CD1c-positive myeloid dendritic cell (primary cell): ENCODE measurements around the gene RPA1.

ENCODE experiments used
- DNase-seq: peaks from one replicate; pipeline ENCODE4 v3.0.0-alpha.2; 2016; ENCODE audit errors: extremely low spot score

Gene RPA1

DNA sequence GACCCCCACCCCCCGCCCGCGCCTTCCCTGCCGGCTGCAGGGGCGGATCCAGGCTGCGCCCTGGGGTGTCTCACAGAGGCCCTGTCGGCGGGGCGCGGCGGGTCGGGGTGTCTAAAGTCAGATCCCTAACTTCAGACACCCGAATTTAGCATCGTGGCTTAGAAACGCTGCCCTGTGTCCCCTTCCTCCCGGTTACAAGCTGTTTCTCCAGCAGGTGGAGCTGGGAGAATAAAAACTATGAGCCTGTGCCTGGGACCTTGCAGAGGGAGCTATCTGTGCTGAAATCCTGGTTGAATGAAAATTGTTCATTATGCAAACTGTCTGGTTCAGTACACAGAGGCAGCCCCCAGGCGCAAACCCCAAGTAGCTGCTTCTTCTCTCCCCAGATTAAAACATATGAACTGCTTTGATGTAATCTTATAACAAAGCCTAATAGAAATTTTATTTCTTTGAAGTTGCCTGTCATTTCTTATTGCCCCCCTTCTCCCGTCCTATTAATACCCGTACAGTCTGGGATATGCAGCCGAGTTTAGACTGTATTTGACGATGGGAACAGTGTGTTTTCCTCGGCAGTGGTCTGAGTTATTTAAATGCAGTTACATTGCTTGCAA, 79.0 kb downstream of the RPA1 start:
- peak; percentile 42 for DNase-seq

DNA sequence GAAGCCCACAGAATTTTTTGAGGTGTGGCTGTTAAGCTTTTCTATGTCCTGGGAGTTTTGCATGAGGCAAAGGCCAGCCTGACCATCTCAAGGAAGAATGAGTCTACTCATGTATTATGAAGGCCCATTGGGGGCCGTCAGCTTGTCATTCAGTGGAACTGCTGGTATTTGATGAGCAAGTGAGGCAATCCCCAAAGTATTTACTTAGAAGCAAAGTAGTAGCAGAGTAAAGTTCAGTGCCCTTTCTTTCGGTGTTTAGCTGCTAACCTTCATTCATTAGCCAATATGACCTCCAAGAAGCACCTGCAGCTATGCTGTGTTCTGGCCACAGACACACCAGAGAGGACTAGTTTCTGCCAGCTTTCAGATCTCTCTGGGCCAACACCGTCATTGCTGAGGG, 80.2 kb downstream of the RPA1 start:
- DNase-seq = no peak

DNA sequence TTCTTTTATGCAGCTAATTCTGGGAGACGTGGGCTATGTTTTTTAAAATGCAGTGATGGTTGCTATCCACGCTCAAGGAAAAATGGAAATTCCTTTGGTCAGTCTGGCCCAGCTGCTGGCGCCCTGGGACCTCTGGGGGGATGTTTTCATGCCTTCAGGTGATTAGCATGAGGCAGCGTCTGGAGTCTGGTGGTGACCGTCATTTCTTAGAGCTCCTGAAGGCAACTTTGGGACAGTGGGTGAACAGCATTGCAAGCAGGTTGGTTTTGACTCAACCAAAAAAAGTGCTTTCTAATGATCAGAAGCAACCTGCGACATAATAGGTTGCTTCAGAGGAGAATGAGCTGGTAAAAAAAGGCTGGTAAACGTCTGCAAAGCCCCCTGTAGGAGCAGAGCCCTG, 82.3 kb downstream of the RPA1 start:
- DNase-seq = no peak

DNA sequence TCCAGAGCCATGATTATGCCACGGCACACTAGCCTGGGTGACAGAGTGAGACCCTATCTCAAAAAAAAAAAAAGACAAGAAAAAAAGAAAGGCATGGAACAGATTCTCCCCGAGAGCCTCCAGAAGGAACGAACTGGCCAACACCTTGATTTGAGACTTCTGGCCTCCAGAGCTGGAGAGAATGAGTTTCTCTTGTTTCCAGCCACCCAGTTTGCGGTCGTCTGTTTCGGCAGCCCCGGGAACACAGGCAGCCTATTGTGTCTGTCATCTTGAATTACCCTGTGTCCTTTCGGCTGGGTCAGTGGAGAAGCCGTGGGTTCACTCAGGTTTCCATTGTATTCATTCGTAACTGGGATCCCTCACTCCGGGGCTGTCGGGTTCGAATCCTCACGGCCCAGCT, 83.9 kb downstream of the RPA1 start:
- no peak for DNase-seq

DNA sequence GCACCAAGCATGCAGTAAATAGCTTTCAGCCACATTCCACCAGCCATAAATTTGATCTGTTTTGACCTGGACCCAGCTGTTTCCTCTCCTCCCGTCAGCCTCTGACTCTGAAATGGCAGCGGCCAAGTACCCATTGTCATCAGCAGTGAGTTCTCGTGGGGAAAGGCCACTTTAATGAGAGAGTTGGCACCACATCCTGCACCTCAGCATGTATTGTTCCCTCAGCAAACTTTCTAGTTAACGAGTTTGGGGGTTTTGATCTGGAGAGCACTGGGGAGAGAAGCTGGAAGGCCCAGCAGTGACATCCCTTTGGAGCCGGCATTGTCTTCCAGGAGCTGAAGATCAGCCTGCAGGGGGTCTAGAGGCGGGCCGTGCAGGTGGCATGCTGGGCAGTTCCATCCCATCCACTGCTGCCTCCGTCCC, 84.9 kb downstream of the RPA1 start:
- no peak for DNase-seq

DNA sequence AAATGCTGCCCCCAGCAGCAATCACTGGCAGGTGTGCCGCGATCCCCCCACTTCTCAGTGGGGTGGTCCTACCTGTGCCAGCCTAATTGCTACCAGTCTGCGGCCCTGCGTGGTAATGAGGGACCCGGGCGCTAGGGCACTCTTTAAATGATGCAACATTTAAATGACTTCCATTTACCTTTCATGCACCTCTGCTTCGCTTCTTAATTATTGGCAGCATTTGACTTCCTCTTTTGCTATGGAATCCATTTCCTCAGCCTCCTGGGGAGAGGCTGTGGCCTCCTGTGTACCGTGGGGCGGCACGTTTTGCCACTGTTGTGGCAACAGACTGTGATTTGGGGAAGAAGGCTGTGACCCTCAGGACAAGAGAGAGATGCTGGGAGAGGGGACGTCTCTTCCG, 86.1 kb downstream of the RPA1 start:
- DNase-seq = peak; percentile 24

DNA sequence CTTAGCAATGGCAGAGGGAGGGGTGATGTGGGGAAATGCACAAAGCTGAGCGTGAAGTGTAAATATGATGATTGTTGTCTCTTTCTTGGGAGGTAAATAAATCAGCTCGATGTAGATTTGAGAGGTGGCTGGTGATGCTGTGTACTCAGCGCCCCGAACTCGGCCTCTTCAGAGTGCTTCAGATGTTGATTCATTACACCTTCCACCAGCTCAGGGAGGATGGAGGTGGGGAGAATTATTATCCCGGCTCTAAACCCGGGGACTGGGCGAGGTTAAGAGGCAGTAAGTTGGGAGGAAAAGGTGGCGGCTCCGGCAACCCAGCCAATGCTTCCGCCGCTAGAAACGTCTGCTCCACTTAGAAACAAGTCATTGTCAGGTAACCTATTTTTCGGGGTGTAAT, 86.5 kb downstream of the RPA1 start:
- DNase-seq = no peak

DNA sequence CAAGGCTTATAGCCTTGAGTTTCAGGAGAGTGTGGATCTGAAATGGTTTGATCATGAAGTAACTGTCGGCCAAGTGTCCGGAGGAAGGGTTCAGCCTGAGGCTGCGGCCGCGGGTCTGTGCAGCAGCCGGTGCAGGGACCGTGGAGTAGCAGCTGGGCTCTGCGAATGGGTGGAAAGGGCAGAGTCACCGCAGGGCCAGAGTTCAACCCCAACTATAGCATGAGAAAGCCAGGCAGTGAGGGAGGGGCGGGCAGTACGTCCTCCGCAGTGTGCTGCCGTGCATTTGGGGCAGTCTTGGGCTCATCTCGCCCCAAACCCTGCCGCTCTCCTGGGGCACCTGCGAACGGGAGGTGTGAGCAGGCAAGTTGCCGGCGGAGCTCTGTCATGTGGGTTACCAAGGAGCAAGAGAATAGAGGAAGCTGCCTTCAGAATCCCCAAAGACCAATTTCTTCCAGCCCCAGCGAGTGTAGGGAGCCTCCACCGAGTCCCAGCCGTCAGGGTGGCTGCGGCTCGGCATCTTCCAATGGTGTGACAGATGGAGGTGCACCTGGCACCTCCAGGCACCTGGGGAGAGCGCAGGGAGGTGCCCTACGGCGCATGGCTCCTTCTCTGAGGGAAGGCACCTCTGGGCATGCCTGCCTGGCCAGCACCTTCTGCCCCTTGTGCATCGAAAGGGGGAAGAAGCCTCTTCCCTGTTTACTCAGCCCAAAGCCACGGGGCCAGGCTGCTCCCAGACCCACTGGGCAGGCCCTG, 87.3 kb downstream of the RPA1 start:
- no peak for DNase-seq

DNA sequence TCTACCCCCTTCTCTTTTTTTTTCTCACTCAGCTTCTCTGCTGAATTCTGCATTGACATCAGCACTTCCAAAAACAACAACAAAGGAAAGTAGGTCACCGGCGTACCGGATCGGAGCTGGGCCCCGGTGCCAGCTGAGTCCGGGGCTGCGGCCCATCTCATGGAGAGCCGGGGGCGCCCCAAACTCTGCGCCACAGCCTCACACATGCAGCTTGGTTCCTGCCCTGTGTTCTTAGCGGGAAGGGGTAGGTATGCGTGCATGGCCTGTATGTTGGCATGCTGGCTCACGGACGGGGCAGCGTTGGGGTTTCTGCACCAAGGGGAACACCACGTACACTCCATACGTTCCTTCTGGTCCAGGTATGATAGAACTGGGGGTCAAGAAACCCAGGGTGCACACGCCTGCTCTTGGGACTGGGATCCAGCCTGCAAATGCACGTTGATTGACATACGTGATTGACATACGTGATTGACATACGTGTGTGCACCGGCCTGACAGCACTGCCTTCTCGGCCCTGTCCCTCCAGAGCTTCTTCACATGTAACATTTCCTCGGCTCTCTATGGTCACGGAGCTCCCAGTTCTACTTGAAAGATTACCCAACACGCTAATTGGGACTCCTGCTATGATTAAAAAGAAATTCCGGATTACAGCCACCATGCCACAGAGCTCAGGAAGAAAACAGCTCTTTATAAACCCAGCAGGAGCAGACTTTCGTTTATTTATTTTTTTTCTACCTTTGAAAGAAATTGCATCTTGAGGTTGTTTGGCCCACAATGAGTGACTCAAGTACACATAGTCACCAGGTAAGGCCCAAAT, 88.7 kb downstream of the RPA1 start:
- DNase-seq = no peak

DNA sequence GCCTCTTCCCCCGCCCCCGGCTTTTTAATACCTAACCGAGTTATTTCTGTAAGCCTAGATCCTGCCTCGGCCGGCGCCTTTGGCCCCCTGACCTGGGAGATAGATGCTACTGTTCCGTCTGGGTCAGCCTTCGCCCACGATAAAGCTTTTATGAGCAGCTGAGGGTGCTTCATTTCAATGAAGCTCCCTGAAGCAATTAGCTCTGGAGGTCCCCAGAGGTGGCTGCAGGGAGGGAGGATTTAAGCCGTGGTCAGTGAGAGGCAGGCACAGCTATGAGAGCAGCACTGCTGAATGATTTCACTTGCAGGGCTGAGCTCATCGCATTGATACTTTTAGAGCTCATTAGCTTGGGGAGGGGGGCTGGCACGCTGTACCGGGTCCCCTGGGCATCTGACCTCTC, 89.4 kb downstream of the RPA1 start:
- DNase-seq = no peak

DNA sequence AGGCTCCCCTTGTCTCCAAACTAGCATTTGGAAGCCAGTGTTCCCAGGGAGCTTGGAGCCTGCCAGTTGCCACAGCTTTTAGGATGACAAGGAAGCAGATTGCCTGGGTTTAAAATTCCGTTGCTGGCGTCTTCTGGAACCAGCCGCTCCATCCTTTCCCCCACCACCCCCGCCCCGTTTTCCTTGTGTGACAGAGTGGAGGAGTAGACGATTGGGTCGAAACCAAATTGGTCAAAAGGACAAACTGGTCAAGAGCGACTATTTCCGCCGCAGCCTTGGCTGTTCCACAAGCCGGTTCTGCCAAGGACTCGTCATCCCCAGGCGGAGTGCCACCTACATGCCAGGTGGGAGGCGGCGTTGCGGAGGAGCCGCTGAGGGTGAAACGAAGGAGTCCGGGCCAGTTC, 91.1 kb downstream of the RPA1 start:
- no peak for DNase-seq

DNA sequence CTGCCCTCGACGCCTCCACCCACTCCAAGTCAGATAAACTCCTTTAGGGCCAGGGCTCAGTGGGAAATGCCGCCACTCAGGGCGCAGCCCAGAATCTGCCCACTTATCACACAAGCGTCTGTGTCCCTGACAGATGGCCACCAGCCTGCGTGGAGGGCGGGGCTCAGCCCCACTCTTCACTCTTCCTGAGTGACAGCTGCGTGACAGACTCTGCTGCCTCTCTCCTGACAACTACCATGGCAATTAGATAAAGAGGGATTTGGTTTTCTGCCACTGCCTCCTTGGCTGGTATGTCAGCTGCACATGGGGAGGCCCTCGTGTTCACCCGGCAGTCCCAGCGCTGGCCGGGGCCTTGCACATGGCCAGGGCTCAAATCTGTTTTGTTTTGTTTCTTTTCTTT, 99.2 kb downstream of the RPA1 start:
- no peak for DNase-seq

DNA sequence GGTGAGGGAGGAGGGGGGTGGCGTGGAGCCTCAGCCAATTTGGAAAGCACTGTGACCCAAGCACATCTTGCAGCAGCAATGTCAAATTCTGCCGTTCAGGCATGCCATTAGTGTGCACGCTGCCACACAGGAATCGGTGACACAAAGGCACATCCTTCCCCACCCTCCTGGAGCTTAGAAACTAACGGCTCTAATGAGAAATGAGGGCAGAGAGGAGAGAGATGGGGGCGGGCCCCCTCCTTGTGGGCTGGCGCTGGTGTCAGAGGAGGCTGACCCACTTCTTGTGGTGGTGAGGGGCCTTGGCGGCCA, 100.5 kb downstream of the RPA1 start:
- DNase-seq = no peak

DNA sequence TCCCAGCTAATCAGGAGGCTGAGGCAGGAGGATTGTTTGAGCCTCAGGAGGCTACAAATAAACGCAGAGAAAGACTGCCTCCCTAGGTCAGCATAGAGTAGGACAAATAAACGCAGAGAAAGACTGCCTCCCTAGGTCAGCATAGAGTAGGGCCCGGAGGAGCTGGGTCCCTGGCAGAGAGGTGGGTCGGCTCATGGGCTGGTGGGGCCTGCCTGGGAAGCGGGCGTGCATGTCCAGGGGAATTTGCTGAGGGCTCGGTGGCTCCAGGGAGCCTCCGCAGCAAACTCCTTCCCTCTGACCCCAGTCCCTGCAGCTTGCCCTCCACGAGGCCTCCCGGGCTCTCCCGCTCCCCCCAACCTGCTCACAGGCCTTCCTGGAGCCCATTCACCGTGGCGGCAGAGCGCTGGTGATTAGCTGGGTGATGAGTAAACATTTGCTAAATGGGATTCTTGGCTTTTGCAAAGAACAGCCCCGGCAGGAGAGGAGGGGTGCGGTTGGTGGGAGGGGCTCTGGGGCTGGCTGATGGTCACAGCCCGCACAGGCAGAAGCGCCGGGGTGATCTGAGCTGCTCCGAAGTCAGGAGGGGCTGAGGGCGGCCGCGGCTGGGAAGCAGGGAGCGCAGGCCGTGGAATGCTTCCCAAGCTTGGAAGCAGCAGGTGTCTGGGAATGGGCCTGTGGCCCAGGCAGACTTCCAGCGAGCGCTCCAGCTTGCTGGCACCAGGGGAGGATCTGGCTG, 102.2 kb downstream of the RPA1 start:
- no peak for DNase-seq

DNA sequence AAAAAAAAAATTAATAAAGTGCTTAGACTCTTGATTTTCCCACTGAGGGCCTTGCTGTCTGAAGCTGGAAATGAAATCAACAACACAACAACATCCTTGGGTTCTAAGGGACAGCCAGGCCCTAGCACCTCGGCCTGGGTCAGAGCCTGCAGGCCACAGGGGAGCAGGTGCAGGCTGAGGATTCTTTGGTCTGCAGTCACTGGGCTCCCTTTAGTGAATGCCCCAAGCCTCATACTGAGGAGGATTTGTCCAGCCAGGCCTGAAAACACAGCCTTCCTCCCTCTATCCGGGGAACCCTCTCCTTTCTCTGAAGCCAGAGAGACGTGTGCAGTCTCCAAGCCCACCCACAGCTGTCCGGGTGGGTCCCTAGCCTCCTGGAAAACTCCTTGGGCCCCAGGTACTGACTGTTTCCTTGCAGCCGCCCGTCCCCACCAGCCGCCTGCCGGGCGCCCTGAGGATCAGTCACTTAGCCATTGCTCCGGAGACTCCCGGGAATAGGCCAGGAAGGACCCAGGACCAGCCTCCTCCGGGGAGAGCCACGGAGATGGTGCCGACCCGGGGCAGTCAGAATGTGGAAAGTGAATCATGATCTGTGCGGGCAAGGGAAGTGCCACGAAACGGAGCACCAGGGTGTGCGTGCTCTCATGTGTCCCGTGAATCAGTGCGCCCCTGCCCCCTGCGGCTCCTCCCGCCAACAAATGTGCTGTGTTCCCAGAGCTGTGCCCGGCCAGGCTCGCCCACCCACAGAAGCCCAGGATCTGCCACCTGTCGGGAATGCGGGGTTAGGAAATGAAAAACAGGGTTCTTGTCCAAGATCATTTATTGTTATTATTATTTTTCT, 104.3 kb downstream of the RPA1 start:
- no peak for DNase-seq

DNA sequence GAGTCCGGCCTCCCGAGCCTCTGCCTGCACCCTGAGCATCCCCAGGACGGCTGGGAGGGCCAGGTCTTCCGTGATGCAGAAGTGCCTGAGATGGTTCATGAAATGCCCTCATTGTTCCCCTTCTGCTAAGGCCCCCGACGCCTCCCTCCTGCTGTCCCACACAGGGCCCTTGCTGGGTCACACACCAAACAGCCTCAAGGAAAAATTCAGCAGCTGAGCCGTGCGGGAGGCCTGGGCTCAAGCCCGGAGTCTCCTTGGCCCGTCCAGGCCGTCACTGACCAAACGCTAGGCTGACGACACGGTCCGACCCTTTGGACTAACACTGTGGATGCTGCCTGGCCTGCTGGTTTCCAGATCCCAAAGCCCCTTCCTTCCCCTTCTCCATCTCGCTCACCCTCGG, 105.1 kb downstream of the RPA1 start:
- DNase-seq = no peak

DNA sequence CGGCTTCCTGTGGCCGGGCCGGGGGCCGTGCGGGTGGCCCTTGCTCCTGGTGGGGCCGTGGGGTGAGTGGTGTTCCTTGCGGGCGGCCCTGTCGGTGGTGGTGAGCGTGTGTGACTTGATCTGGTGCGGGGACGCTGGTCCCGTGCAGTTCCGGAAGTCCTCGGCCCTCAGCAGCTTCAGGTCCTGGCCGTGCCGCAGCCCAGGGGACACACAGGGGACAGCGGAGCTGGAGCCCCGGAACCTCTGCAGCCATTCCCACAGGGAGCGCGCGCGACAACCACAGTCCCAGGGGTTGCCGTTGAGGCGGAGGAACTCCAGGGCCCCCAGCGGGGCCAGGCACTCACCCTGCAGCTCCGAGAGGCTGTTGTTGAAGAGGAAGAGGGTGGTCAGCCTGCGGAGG, 107.0 kb downstream of the RPA1 start:
- DNase-seq = no peak

DNA sequence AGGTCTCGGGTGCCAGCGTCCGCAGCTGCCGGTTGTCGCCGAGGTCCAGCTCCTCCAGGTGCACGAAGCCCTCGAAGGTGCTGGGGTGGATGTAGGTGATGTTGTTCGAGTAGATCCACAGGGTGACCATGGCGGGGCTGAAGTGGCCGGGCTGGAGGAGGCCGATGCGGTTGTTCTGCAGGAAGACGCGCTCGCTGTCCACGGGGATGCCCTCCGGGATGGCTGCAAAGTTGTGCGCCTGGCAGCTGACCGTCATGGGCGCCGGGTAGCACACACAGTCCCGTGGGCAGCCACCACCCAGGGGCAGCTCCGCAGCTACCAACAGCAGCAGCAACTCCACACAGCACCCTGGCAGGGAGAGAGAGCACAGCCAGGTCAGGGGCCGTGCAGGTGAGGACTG, 107.7 kb downstream of the RPA1 start:
- DNase-seq = no peak

DNA sequence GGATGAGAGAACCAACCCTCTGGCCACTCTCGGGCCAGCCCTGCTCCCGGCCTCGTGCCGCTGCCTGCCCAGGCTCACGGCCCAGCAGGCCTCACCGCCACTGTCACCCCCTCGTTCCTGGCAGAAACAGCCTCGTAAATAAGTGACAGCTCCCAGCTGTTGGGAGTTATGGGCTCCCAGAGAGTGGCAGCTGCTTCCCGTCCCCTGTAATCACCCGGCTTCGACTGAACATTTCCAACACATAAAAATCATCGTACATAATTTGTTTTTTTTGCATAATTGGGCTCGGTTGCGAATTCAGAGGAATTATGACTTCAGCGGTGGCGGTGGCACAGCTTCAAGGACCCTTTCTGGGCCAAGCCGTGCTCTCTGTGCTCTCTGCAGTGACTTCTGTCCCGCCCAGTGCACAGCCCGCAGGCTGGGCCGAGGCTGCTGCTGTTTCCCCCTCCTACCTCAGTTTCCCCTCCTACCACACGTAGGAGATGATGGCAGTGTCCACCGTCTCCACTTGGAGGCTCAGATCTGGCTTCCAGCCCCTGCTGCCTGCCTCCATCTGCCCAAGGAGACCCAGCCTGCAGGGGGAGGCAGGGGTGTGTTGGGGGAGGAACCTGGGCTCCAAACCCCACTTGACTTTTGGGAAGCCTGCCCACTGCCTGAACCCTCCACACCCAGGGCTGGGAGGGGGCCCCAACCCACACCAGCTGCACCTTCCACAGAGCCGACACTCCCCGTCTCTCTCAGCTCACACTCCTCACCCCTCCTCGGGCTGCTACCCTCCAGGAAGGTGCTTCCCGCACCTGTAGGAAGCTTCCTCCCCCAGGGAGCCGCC, 110.4 kb downstream of the RPA1 start:
- DNase-seq = no peak

DNA sequence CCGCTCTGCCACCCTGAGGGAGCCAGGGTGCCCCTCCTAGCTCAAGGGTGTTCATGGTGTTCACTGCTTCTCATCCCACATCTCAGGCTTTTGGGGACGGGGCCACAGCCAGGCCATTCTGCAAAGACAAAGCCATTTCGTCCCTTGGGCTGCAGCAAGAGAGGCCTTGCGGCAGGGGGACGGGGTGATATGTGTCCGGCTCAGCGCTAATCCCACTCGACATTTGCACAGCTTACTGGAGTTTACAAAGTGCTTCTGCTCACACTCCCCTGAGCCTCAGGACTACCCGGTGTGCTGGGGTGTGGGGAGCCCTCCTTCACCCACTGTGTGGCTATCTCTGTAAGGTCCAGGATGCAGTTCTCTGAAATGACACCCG, 111.0 kb downstream of the RPA1 start:
- DNase-seq = no peak
